Prostate gland (tissue), 2 donors: Measurements from ENCODE around the gene ZNF445.

Experiments used
- POLR2AphosphoS5 ChIP-seq: sonication (generic); formaldehyde crosslinking; IDR thresholded peaks from one replicate; pipeline ENCODE4 v1.6.1; 2017; ENCODE audit warnings: antibody characterized with exemption
- TF ChIP-seq, protein P1 (sequence below), 4 experiments: fragments of 200-600 bp in 2 of 4; fragments of 450-650 bp in 2 of 4; sonication (generic) in 2 of 4; IDR thresholded peaks; 1 replicate in 3 of 4; 2 replicates in 1 of 4; pipeline ENCODE4 v1.5.1; 2016 to 2019; ENCODE audit warnings: antibody characterized with exemption in 4 of 4, mild to moderate bottlenecking in 2 of 4, moderate library complexity in 2 of 4

DNA sequence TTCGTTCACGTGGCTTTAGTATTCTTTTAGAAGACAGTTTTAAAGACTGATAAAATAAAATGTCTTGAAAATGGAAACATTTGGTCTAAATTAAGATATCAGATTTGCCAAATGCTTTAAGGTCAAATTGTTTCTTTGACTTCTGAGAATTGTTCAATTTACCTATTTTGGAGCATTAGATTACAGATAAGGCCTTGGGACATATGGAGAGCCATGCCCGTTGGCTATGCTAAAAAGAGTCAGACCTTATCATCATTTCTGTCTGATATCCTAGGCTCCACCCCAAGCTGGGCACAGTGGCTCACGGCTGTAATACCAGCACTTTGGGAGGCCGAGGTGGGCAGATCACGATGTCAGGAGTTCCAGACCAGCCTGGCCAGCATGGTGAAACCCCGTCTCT is 13.0 kb downstream of the ZNF445 start:
- no peak for TF ChIP-seq POLR2AphosphoS5
- TF ChIP-seq, protein P1, sequence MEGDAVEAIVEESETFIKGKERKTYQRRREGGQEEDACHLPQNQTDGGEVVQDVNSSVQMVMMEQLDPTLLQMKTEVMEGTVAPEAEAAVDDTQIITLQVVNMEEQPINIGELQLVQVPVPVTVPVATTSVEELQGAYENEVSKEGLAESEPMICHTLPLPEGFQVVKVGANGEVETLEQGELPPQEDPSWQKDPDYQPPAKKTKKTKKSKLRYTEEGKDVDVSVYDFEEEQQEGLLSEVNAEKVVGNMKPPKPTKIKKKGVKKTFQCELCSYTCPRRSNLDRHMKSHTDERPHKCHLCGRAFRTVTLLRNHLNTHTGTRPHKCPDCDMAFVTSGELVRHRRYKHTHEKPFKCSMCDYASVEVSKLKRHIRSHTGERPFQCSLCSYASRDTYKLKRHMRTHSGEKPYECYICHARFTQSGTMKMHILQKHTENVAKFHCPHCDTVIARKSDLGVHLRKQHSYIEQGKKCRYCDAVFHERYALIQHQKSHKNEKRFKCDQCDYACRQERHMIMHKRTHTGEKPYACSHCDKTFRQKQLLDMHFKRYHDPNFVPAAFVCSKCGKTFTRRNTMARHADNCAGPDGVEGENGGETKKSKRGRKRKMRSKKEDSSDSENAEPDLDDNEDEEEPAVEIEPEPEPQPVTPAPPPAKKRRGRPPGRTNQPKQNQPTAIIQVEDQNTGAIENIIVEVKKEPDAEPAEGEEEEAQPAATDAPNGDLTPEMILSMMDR (IDR thresholded peaks at IDR 0.05): no peak
